Neural progenitor cell (in vitro differentiated cells): ENCODE data around the gene NGFR. TPM values are rescaled to one million over a fixed set of nuclear protein-coding genes. Genes with fewer than 3 reads are reported as not detected.

Experiments used
- DNase-seq: peaks from one replicate; pipeline ENCODE4 v3.0.0-alpha.2; 2016; ENCODE audit warnings: low spot score
- H2AFZ ChIP-seq: fragments of 200-600 bp; sonication (generic); replicated peaks from 2 replicates; pipeline ENCODE4 v1.6.1; 2016; ENCODE audit warnings: antibody characterized with exemption
- H3F3A ChIP-seq: fragments of 200-600 bp; sonication (generic); 2 replicates; pipeline ENCODE4 v1.6.1; 2016; ENCODE audit warnings: antibody characterized with exemption, low read depth
- H3K27ac ChIP-seq: fragments of 200-600 bp; sonication (generic); 2 replicates; pipeline ENCODE4 v1.5.1; 2016; ENCODE audit warnings: mild to moderate bottlenecking
- H3K27me3 ChIP-seq: fragments of 200-600 bp; sonication (generic); 2 replicates; pipeline ENCODE4 v1.6.1; 2016; ENCODE audit warnings: mild to moderate bottlenecking, moderate library complexity
- H3K36me3 ChIP-seq: fragments of 200-600 bp; sonication (generic); 2 replicates; pipeline ENCODE4 v1.5.1; 2016
- H3K4me1 ChIP-seq: fragments of 200-600 bp; sonication (generic); 2 replicates; pipeline ENCODE4 v1.6.1; 2016; ENCODE audit warnings: mixed run types
- H3K4me2 ChIP-seq: fragments of 200-600 bp; sonication (generic); 2 replicates; pipeline ENCODE4 v1.6.1; 2016
- H3K4me3 ChIP-seq: fragments of 200-600 bp; sonication (generic); 2 replicates; pipeline ENCODE4 v1.5.1; 2016
- H3K79me2 ChIP-seq: fragments of 200-600 bp; sonication (generic); 2 replicates; pipeline ENCODE4 v1.6.1; 2016; ENCODE audit warnings: low read depth
- H3K9ac ChIP-seq: fragments of 200-600 bp; sonication (generic); 2 replicates; pipeline ENCODE4 v1.6.1; 2016
- H3K9me3 ChIP-seq: fragments of 200-600 bp; sonication (generic); 2 replicates; pipeline ENCODE4 v1.5.1; 2016; ENCODE audit warnings: low read depth
- H4K20me1 ChIP-seq: fragments of 200-600 bp; sonication (generic); 2 replicates; pipeline ENCODE4 v1.6.1; 2016; ENCODE audit warnings: low read depth
- H3K27ac Mint-ChIP-seq: 3 replicates; pipeline ENCODE4 v1.8.0; 2021; ENCODE audit warnings: mixed read lengths
- H3K27me3 Mint-ChIP-seq: 2 replicates; pipeline ENCODE4 v1.8.0; 2022; ENCODE audit warnings: low read depth, mild to moderate bottlenecking, inconsistent platforms, moderate library complexity, mixed read lengths; ENCODE audit not compliant: insufficient read depth
- H3K36me3 Mint-ChIP-seq: 3 replicates; pipeline ENCODE4 v1.8.0; 2021; ENCODE audit warnings: mixed read lengths
- H3K4me1 Mint-ChIP-seq: 3 replicates; pipeline ENCODE4 v1.8.0; 2021; ENCODE audit warnings: mixed read lengths
- H3K4me3 Mint-ChIP-seq: 3 replicates; pipeline ENCODE4 v1.8.0; 2021; ENCODE audit warnings: mild to moderate bottlenecking, moderate library complexity, mixed read lengths
- H3K9me3 Mint-ChIP-seq: 3 replicates; pipeline ENCODE4 v1.8.0; 2020; ENCODE audit warnings: mixed read lengths
- EZH2 ChIP-seq: fragments of 200-600 bp; sonication (generic); IDR thresholded peaks from 2 replicates; pipeline ENCODE4 v1.6.1; 2017; ENCODE audit warnings: antibody characterized with exemption, mild to moderate bottlenecking, moderate library complexity
- EZH2phosphoT487 ChIP-seq: fragments of 200-600 bp; sonication (generic); IDR thresholded peaks from 2 replicates; pipeline ENCODE4 v1.6.1; 2017; ENCODE audit warnings: antibody characterized with exemption
- total RNA-seq: library from RNA; depleted of rRNA; stranded (reverse); fragments of >200 nt; gene quantifications from 2 replicates; pipeline ENCODE4 v1.2.3, GENCODE V29; 2015; ENCODE audit warnings: low replicate concordance
- TF ChIP-seq, protein P1 (sequence below): fragments of 200-600 bp; sonication (generic); IDR thresholded peaks from 2 replicates; pipeline ENCODE4 v1.5.1; 2017; ENCODE audit warnings: antibody characterized with exemption, mild to moderate bottlenecking

Gene NGFR
- total RNA-seq, 1 donor from 2014 or later = 6.6 TPM

DNA sequence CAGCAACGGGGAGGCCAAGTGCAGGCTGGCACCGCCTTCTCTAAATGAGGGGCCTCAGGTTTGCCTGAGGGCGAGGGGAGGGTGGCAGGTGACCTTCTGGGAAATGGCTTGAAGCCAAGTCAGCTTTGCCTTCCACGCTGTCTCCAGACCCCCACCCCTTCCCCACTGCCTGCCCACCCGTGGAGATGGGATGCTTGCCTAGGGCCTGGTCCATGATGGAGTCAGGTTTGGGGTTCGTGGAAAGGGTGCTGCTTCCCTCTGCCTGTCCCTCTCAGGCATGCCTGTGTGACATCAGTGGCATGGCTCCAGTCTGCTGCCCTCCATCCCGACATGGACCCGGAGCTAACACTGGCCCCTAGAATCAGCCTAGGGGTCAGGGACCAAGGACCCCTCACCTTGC lies 18.5 kb downstream of the NGFR start:
- Mint-ChIP-seq H3K4me1 (peaks cover 29% of the 10 kb centered on the region), H3K27ac (peak overlapping the region; percentile 88), H3K9me3 (no peaks in the 10 kb centered on the region), H3K4me3 (no peak overlapping the region), H3K36me3 (no peaks in the 10 kb centered on the region), H3K27me3 (peaks cover 9% of the 10 kb centered on the region)
- no peaks in the 10 kb centered on the region for H3K27me3 ChIP-seq
- DNase-seq = no peak
- H3K9me3 ChIP-seq = no peaks in the 10 kb centered on the region
- H2AFZ ChIP-seq = no peak overlapping the region
- H3K79me2 ChIP-seq = no peaks in the 10 kb centered on the region
- H3K27ac ChIP-seq = no peak overlapping the region
- H3K4me1 ChIP-seq = peaks cover 20% of the 10 kb centered on the region
- H3K9ac ChIP-seq = no peak overlapping the region
- H3F3A ChIP-seq = peaks cover 25% of the 10 kb centered on the region
- H3K4me3 ChIP-seq = no peak overlapping the region
- no peaks in the 10 kb centered on the region for H3K36me3 ChIP-seq
- no peak overlapping the region for H3K4me2 ChIP-seq
- H4K20me1 ChIP-seq = no peaks in the 10 kb centered on the region
- TF ChIP-seq, protein P1, sequence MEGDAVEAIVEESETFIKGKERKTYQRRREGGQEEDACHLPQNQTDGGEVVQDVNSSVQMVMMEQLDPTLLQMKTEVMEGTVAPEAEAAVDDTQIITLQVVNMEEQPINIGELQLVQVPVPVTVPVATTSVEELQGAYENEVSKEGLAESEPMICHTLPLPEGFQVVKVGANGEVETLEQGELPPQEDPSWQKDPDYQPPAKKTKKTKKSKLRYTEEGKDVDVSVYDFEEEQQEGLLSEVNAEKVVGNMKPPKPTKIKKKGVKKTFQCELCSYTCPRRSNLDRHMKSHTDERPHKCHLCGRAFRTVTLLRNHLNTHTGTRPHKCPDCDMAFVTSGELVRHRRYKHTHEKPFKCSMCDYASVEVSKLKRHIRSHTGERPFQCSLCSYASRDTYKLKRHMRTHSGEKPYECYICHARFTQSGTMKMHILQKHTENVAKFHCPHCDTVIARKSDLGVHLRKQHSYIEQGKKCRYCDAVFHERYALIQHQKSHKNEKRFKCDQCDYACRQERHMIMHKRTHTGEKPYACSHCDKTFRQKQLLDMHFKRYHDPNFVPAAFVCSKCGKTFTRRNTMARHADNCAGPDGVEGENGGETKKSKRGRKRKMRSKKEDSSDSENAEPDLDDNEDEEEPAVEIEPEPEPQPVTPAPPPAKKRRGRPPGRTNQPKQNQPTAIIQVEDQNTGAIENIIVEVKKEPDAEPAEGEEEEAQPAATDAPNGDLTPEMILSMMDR = no peak
- TF ChIP-seq EZH2phosphoT487 = no peak
- no peak for TF ChIP-seq EZH2

DNA sequence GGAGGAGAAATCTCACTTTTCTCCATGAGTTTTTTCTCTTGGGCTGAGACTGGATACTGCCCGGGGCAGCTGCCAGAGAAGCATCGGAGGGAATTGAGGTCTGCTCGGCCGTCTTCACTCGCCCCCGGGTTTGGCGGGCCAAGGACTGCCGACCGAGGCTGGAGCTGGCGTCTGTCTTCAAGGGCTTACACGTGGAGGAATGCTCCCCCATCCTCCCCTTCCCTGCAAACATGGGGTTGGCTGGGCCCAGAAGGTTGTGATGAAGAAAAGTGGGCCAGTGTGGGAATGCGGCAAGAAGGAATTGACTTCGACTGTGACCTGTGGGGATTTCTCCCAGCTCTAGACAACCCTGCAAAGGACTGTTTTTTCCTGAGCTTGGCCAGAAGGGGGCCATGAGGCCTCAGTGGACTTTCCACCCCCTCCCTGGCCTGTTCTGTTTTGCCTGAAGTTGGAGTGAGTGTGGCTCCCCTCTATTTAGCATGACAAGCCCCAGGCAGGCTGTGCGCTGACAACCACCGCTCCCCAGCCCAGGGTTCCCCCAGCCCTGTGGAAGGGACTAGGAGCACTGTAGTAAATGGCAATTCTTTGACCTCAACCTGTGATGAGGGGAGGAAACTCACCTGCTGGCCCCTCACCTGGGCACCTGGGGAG lies 19.1 kb downstream of the NGFR start:
- Histone ChIP-seq H3K27ac (no peak overlapping the region), H2AFZ (no peak overlapping the region)

DNA sequence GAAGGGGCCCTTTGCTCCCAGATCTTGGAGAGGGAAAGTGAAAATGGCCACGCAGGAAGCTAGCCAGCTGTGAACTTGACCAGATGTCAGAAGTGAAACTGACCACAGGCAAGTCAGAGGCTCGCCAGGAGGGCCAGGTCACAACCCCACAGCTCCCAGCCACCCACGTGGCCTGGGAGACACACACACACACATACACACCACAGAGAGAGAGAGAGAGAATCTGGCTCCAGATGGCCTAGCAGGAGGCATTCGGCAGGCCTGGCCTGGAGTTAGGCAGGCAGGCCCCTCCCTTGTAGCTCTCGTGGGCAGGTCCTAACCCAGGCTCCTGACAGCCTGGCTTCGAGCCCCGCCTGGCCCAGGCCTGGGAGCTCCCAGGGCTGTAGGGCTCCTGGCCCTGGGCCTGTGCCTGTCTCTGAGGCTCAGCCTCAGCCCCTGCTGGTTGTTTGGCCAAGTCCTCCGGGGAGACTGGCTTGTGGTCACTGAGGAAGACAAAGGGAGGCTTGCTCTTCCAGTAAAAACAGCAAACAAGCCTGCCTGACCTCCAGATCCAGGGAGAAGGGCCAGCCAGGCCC lies 20.2 kb downstream of the NGFR start:
- Mint-ChIP-seq H3K27me3 (peaks cover 10% of the 10 kb centered on the region), H3K4me1 (peaks cover 35% of the 10 kb centered on the region), H3K9me3 (no peaks in the 10 kb centered on the region), H3K27ac (peak overlapping the region; percentile 87), H3K36me3 (no peaks in the 10 kb centered on the region), H3K4me3 (peak overlapping the region; percentile 67)
- Histone ChIP-seq H3K27me3 (no peaks in the 10 kb centered on the region), H3K79me2 (no peaks in the 10 kb centered on the region), H4K20me1 (no peaks in the 10 kb centered on the region), H2AFZ (peak overlapping the region; percentile 32), H3K4me1 (peaks cover 17% of the 10 kb centered on the region), H3K36me3 (no peaks in the 10 kb centered on the region), H3K4me3 (no peak overlapping the region), H3K27ac (peak overlapping the region; percentile 12), H3F3A (peaks cover 25% of the 10 kb centered on the region), H3K4me2 (peak overlapping the region; percentile 15), H3K9ac (no peak overlapping the region), H3K9me3 (no peaks in the 10 kb centered on the region)
- DNase-seq = peak; percentile 83
- TF ChIP-seq EZH2phosphoT487 (no peak), EZH2 (no peak)
- TF ChIP-seq, protein P1 = peak; percentile 16

More for the DNA sequence above, 19.1 kb downstream of the NGFR start:
- Mint-ChIP-seq H3K36me3 (no peaks in the 10 kb centered on the region), H3K4me1 (peaks cover 26% of the 10 kb centered on the region), H3K9me3 (no peaks in the 10 kb centered on the region), H3K27me3 (peaks cover 9% of the 10 kb centered on the region), H3K4me3 (no peak overlapping the region), H3K27ac (peak overlapping the region; percentile 88)
- H3K4me3 ChIP-seq = no peak overlapping the region
- peaks cover 17% of the 10 kb centered on the region for H3K4me1 ChIP-seq
- TF ChIP-seq EZH2 = no peak
- TF ChIP-seq, protein P1 = peak; percentile 42
- peaks cover 25% of the 10 kb centered on the region for H3F3A ChIP-seq
- no peaks in the 10 kb centered on the region for H4K20me1 ChIP-seq
- no peaks in the 10 kb centered on the region for H3K36me3 ChIP-seq
- peak; percentile 55 for DNase-seq
- H3K79me2 ChIP-seq = no peaks in the 10 kb centered on the region
- no peak overlapping the region for H3K4me2 ChIP-seq
- no peaks in the 10 kb centered on the region for H3K27me3 ChIP-seq
- H3K9ac ChIP-seq = no peak overlapping the region
- H3K9me3 ChIP-seq = no peaks in the 10 kb centered on the region
